Uterus (tissue), 2 donors: ENCODE data around the gene SNX18.

Experiments used
- CTCF ChIP-seq, 4 experiments: fragments of 200-600 bp in 2 of 4; fragments of 450-650 bp in 2 of 4; sonication (generic) in 2 of 4; IDR thresholded peaks; one replicate each; pipeline ENCODE4 v1.5.1; 2016 to 2019; ENCODE audit warnings: antibody characterized with exemption in 4 of 4, mild to moderate bottlenecking in 2 of 4, moderate library complexity in 1 of 4
- POLR2A ChIP-seq, 2 donors: fragments of 450-650 bp; IDR thresholded peaks; one replicate each; pipeline ENCODE4 v1.6.1; 2016; ENCODE audit warnings: antibody characterized with exemption in 2 of 2, mild to moderate bottlenecking in 1 of 2, moderate library complexity in 1 of 2

DNA sequence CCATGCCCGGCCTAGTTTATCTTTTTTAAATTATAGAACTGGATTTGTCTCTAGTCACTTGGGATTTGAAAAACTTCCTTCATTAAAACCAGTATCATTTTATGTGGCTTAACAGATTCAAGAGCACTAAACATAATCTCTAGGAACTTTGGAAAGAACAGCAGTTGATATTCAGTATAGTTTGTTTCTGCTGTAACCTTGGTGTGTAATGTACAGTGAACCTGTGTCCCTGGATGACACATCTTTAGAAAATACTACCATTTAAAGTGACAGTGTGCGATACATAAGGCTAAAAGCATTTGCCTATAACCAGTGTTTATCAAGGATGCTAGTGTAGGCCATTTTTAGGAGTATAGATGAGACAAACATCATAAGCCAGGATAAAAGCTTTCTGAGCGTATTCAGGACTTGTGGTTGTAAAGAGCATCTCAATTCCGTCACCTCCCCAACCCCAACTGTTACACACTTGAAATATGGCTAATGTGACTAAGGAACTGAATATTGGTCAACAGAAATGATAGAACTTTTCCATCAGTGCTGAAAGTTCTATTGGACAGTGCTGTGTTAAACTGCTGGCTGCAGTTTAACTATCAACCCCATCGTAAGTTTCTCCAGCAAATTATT lies 4.4 kb downstream of the SNX18 start:
- TF ChIP-seq CTCF (IDR thresholded peaks at IDR 0.05) (no peak), POLR2A (IDR thresholded peaks at IDR 0.05) (no peak)
